GM18505 (cell line): Measurements from ENCODE around the gene FAM3C.

Experiments used
- ATAC-seq: cut with Tn5 transposase; IDR thresholded peaks from one replicate; pipeline ENCODE4 v1.9.1; 2021; ENCODE audit not compliant: unreplicated experiment
- POLR2A ChIP-seq: IDR thresholded peaks from 4 replicates; pipeline ENCODE4 v1.6.1; 2011; ENCODE audit warnings: borderline replicate concordance; ENCODE audit not compliant: insufficient read depth, insufficient read length; ENCODE audit errors: extremely low read depth

The FAM3C gene

DNA sequence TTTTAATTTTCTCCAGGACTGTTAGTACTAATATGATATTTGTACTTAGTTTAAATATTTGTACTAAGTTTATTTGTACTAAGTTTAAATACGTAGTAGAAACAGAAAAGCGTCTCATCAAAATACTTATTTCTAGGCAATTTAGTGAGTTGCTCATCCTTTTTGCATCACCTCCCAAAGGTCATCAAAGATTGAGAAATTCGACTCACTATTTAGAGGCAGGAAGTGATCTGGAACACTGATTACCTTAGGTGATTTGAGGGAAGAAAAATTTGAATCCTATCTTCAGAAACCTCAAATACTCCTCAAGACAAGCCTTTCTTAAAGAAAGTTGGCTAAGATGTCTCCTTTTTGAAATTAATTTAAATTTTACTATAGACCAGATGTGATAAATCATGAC is 52.8 kb downstream of the FAM3C start:
- ATAC-seq = no peak

GRCh38 chr7:121342631-121343030 is 53.5 kb downstream of the FAM3C start:
- no peak for TF ChIP-seq POLR2A
- ATAC-seq = no peak

More for the DNA sequence above, 52.8 kb downstream of the FAM3C start:
- no peak for TF ChIP-seq POLR2A

DNA sequence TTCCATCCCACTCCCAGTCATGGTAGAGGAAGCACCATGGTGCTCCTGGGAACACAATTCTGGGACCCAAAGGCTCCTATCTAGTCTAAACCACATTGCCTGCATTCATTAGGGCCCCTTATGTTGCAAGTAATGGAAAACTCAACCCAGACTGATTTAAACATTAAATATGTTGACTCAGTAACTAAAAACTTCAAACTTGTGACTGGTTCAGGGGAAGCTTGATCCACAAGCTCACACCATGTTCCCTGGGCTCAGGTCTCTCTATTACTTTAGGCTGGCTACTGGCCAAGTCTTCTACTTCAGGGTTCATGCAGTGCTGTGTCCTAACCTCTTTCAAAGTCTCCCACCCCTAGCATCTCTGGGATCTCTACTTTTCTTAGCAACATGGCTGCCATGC is 54.2 kb downstream of the FAM3C start:
- ATAC-seq = no peak
- no peak for TF ChIP-seq POLR2A

DNA sequence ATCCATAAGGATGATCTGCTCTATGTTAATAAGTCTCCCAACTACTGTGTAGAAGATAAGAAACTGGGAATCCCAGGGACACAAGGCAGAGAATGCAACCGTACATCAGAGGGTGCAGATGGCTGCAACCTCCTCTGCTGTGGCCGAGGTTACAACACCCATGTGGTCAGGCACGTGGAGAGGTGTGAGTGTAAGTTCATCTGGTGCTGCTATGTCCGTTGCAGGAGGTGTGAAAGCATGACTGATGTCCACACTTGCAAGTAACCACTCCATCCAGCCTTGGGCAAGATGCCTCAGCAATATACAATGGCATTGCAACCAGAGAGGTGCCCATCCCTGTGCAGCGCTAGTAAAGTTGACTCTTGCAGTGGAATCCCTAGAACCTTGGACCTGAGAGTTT is 57.0 kb downstream of the FAM3C start:
- no peak for ATAC-seq

DNA sequence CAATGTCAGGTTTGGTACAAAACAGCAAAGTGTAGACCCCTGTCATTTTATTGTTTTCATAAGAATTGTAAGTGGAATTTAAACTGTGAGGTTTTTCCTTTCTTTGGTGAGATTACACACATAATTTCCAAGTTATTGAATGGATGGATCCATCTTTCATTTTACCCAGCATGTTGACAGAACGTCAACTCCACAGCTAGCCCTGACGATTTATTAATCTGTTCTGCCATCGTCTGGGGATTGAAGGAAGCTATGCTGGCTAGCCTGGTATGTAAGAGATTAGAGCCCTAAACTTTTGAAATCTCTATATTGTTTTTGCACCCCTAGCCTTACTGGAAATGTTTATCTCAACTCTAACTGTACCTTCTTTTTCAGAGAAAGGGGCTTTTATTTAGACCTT is 58.7 kb downstream of the FAM3C start:
- no peak for TF ChIP-seq POLR2A
- ATAC-seq = no peak

More for the DNA sequence above, 57.0 kb downstream of the FAM3C start:
- no peak for TF ChIP-seq POLR2A

DNA sequence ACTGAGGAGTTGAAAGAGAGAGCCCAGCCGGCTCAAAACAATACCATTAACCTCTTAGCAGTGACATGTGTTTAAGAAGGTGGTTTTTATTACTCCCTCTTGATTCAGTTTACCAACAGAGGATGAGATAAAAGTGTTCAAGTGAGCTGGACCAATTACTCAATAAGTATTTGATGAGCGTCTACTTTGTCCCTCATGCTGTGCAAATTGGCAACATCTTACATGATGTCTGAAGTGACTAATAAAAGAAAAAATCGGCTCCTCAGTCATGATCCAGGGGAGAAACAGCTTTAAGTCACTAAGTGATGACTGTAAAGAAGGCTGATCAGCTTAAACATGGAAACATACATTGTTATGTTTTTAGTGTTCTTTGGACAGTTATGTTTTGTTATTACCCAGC is 59.5 kb downstream of the FAM3C start:
- ATAC-seq = no peak

GRCh38 chr7:121334875-121335648 is 61.0 kb downstream of the FAM3C start:
- TF ChIP-seq POLR2A = no peak
- ATAC-seq = no peak

More for the DNA sequence above, 59.5 kb downstream of the FAM3C start:
- TF ChIP-seq POLR2A = no peak

DNA sequence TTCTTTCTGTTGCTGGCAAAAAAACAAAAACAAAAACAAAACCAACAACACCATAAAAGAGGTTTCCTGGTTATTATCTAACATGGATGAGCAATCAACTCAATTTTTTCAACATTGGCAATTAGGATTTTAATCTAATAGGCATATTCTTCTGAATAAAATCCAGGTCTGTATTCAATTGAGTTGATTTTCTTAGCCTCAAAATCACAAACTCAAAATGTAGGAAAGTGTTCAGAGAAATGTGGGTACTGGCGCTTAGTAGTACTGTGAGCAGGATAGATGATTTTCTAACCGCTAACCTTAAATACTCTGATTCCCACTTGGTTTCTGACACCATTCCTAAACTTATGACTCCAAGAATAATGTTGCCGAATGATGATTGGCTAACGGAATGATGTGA is 61.7 kb downstream of the FAM3C start:
- TF ChIP-seq POLR2A = no peak
- no peak for ATAC-seq

- TF ChIP-seq POLR2A = no peak
- no peak for ATAC-seq
Observed at GRCh38 chr7:121331574-121331973, 64.5 kb downstream of the FAM3C start.

- no peak for TF ChIP-seq POLR2A
- ATAC-seq = no peak
Observed at GRCh38 chr7:121331048-121331447, 65.1 kb downstream of the FAM3C start.

DNA sequence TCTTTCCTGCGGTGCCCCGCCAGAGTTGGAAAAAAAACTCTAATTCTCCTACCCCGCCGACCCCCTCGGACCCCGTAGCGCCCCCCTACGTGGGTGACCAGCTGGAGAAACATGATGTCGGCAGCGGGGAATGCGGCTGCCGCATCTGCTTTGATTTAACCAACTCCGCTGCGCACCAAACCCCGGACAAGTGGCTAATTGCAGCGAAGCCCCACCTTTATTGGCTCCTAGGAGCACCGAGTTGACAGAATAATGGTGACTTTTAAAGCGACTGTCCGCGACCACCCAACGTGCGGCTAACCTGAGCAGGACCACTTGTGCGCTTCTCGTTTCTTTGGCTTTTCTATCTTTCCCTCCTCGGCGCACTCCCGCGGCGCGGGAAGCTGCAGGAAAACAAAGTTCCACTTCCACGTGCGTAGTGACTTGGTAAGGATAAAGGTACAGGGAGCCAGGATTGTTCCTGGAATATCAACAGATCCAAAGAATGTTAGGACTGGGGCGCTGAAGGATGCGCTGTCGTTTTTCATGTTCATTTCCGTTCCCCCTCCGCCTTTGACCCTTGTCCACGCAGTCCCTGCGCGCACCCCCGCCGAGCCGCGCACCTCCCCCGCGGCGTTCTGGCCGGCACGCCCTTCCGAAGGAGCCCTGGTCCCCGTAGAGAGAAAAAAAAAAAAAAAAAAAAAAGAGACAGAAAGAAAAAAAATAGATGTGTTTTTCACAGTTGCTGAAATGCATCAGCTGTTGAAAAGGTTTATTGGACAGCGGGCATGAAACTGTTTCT is 65.9 kb downstream of the FAM3C start:
- ATAC-seq = peak; percentile 33
- no peak for TF ChIP-seq POLR2A

- no peak for TF ChIP-seq POLR2A
- ATAC-seq = peak; percentile 49
Observed at GRCh38 chr7:121329191-121330052, 66.7 kb downstream of the FAM3C start.

DNA sequence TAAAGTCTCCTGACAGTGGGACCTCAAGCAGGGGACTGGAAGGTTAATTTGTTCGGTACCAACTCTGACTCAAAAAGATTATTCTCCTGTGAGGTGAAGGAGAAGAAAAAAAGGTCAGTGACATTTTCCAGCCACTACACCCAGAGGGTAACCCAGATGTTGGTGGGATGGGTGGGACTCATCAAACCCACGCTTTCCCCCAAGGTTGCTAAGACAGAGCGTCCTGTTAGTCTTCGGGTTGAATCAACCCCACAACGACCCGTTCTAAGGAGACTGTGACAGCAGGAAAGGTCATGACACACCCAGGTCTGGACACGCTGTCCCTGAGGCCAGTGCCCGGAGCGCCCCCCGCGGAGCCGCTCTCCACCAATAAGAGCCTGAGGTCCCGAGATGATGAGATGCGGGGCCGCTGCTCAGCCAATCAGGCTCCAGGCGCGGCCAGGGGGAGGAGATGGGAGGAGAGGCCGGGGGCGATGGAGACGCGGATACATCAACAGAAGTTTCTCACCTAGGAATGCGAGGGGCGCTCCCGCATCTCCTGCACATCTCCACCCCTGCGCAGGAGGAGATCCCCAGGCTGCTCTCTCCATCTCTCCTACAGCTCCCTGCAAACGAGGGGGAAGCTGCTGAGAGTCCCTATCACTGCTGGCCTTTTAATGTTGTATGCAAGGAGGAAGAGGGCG is 67.5 kb downstream of the FAM3C start, which contains the start of gene WNT16:
Gene WNT16, plus strand, starts transcription at position 493 of the 683 bp plus-strand sequence. CDS start 293 bp downstream, outside the sequence.
- no peak for TF ChIP-seq POLR2A
- ATAC-seq = no peak

- no peak for ATAC-seq
Observed at GRCh38 chr7:121327671-121328070, 68.4 kb downstream of the FAM3C start.

More at GRCh38 chr7:121327671-121328070, 68.4 kb downstream of the FAM3C start:
- no peak for TF ChIP-seq POLR2A
